Right lobe of liver (tissue), 6 donors: ENCODE results near the gene RRP15. TPM values are rescaled to one million over a fixed set of nuclear protein-coding genes. Genes with fewer than 3 reads are reported as not detected.

Experiments used
- ATAC-seq, 4 donors: fragments of 200-7000 bp; cut with Tn5 transposase; one replicate each; pipeline ENCODE4 v1.9.1; 2020; ENCODE audit warnings: mild to moderate bottlenecking in 4 of 4, moderate library complexity in 4 of 4
- DNase-seq, 3 donors: peaks; one replicate each; pipeline ENCODE4 v3.0.0-alpha.2; 2020
- H3K27ac ChIP-seq, 3 donors: fragments of 200-600 bp; one replicate each; pipeline ENCODE4 v1.8.0; 2022
- H3K27me3 ChIP-seq, 2 donors: fragments of 200-600 bp; one replicate each; pipeline ENCODE4 v1.8.0; 2022
- H3K36me3 ChIP-seq, 4 donors: fragments of 200-600 bp; sonication (generic) in 1 of 4; one replicate each; pipeline versions ENCODE4 v1.5.1 to v1.8.0; 2017 to 2022; ENCODE audit warnings: control low read depth in 1 of 4
- H3K4me1 ChIP-seq, 4 donors: fragments of 200-600 bp; sonication (generic) in 1 of 4; one replicate each; pipeline versions ENCODE4 v1.5.1 to v1.8.0; 2017 to 2022; ENCODE audit warnings: control low read depth in 1 of 4
- H3K4me3 ChIP-seq, 3 donors: fragments of 200-600 bp; one replicate each; pipeline ENCODE4 v1.8.0; 2022
- H3K9me3 ChIP-seq, 4 donors: fragments of 200-600 bp; sonication (generic) in 1 of 4; one replicate each; pipeline versions ENCODE4 v1.5.1 to v1.8.0; 2017 to 2022; ENCODE audit warnings: control low read depth in 1 of 4
- POLR2A ChIP-seq: fragments of 450-650 bp; IDR thresholded peaks from one replicate; pipeline ENCODE4 v1.6.1; 2017; ENCODE audit warnings: antibody characterized with exemption, mild to moderate bottlenecking
- WGBS: methylation state at CpG from one replicate; pipeline ENCODE4 v1.1.6; 2018; ENCODE audit warnings: low coverage, low lambda C conversion rate; ENCODE audit not compliant: insufficient coverage; ENCODE audit errors: missing lambda C conversion rate; 5-methylcytosine and 5-hydroxymethylcytosine counted together
- intact Hi-C, 2 donors: fragments of 100-400 bp; cut with DNase I; formaldehyde crosslinking; loops; one replicate each; pipeline versions ENCODE4 v1.11.2 to v1.14.1; 2022
- total RNA-seq, 6 experiments: library from RNA; depleted of rRNA in 2 of 6; stranded (reverse); fragments of >200 nt in 2 of 6; fragmentation: NEBNext Ultra II Directional in 3 of 6; extraction: Animal tissue kit (Norgen Biotek cat#: 25700) in 3 of 6; gene quantifications; one replicate each; pipeline versions ENCODE4 v1.1.0 to v1.2.4, GENCODE V29; 2016 to 2023
- TF ChIP-seq, protein P1 (sequence below), 4 donors: fragments of 200-600 bp in 3 of 4; fragments of 450-650 bp in 1 of 4; IDR thresholded peaks; one replicate each; pipeline versions ENCODE4 v1.5.1 to v1.8.0; 2016 to 2022; ENCODE audit warnings: antibody characterized with exemption in 4 of 4, mild to moderate bottlenecking in 2 of 4
- donor health status: DM: no; HTN: yes; CAD: no.
- donor health status: DM: no; HTN: no; CAD: no.
- donor health status: DM: no; HTN: no; CAD: no.
- donor health status: DM: no; HTN: yes; CAD: no.
- donor health status: DM: no; HTN: yes; CAD: no.

Gene RRP15
- total RNA-seq, 6 experiments from 2014 or later, result 2.6 to 10.0 (median 5.4) TPM

DNA sequence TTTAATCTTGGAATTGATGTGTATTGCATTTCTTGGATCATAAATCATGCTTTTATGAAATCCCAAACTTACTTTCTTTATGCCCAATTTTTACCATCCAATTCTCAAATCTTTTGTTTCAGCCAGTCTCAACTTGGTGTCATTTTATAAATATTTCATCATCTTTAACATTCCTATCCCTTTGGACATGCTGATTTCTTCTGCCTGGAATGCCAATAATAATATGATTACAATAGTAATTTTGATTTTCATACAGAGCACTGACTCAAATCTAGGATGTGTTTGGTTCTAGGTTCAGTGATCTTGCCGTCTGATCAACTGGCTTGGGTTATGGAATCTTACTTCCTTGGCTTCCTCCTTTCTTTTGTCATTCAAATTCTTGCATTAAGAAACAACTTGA is 12.8 kb downstream of the RRP15 start:
- 92% methylated on average over 1 of the region's 1 CpG for WGBS
- ATAC-seq, result no peak

GRCh38 chr1:218298398-218298797 is 13.3 kb downstream of the RRP15 start:
- Histone ChIP-seq H3K9me3 (no peaks in the 10 kb centered on the region), H3K36me3 (no peaks in the 10 kb centered on the region), H3K27me3 (no peaks in the 10 kb centered on the region), H3K27ac (no peak overlapping the region), H3K4me1 (no peaks in the 10 kb centered on the region), H3K4me3 (no peak overlapping the region)
- DNase-seq (no peak), ATAC-seq (no peak)
- intact Hi-C loops, result no loop called here
- 83% methylated on average over 4 of the region's 4 CpGs for WGBS
- TF ChIP-seq POLR2A, result no peak
- TF ChIP-seq, protein P1, sequence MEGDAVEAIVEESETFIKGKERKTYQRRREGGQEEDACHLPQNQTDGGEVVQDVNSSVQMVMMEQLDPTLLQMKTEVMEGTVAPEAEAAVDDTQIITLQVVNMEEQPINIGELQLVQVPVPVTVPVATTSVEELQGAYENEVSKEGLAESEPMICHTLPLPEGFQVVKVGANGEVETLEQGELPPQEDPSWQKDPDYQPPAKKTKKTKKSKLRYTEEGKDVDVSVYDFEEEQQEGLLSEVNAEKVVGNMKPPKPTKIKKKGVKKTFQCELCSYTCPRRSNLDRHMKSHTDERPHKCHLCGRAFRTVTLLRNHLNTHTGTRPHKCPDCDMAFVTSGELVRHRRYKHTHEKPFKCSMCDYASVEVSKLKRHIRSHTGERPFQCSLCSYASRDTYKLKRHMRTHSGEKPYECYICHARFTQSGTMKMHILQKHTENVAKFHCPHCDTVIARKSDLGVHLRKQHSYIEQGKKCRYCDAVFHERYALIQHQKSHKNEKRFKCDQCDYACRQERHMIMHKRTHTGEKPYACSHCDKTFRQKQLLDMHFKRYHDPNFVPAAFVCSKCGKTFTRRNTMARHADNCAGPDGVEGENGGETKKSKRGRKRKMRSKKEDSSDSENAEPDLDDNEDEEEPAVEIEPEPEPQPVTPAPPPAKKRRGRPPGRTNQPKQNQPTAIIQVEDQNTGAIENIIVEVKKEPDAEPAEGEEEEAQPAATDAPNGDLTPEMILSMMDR (IDR thresholded peaks at IDR 0.05), result no peak

More for the DNA sequence above, 12.8 kb downstream of the RRP15 start:
- Histone ChIP-seq H3K36me3 (no peaks in the 10 kb centered on the region), H3K27me3 (no peaks in the 10 kb centered on the region), H3K4me3 (no peak overlapping the region), H3K27ac (no peak overlapping the region), H3K9me3 (no peaks in the 10 kb centered on the region), H3K4me1 (no peaks in the 10 kb centered on the region)
- DNase-seq, result no peak
- TF ChIP-seq POLR2A, result no peak
- TF ChIP-seq, protein P1 (IDR thresholded peaks at IDR 0.05), result no peak
- intact Hi-C loops, result no loop called here

- H3K36me3 ChIP-seq, result no peaks in the 10 kb centered on the region
- no peaks in the 10 kb centered on the region for H3K4me1 ChIP-seq
- TF ChIP-seq POLR2A, result no peak
- TF ChIP-seq, protein P1 (IDR thresholded peaks at IDR 0.05), result peak; percentile 21 to 45 (median 39)
- H3K4me3 ChIP-seq, result no peak overlapping the region
- no peak for DNase-seq
- no peaks in the 10 kb centered on the region for H3K27me3 ChIP-seq
- no peak overlapping the region for H3K27ac ChIP-seq
- H3K9me3 ChIP-seq, result no peaks in the 10 kb centered on the region
- 76% methylated on average over 2 of the region's 2 CpGs for WGBS
- intact Hi-C loops, result no loop called here
- peak; percentile 36 to 56 (median 42) for ATAC-seq
Observed at GRCh38 chr1:218299416-218299815, 14.3 kb downstream of the RRP15 start.

DNA sequence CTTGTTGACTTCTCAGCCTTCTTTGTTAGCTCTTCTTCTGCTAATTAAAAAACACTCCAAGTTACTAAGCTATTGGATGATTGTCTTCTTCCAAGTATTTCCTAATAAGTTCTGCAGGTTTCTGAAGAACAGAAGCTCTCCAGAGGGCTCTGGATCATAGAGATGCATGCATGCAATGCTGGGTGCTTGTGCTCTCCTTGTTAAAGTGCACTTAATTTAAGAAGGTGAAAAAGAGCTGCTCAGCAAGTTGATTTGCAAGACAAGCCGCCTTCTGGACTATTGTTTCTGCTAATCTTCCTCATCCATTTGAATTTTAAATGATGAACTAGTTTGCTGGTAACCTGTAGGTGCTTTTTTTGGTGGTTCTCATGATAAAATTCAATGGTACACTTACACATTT is 16.1 kb downstream of the RRP15 start:
- WGBS, result 100% methylated on average over 1 of the region's 1 CpG
- Histone ChIP-seq H3K4me1 (no peaks in the 10 kb centered on the region), H3K9me3 (no peaks in the 10 kb centered on the region), H3K27me3 (no peaks in the 10 kb centered on the region), H3K36me3 (peaks cover 0 to 1% (median 0%) of the 10 kb centered on the region in 4 donors), H3K4me3 (no peak overlapping the region), H3K27ac (no peak overlapping the region)
- intact Hi-C loops, result no loop called here
- DNase-seq, result no peak
- no peak for ATAC-seq
- no peak for TF ChIP-seq POLR2A
- TF ChIP-seq, protein P1 (IDR thresholded peaks at IDR 0.05), result no peak

GRCh38 chr1:218302155-218302554 is 17.1 kb downstream of the RRP15 start:
- Histone ChIP-seq H3K4me3 (no peak overlapping the region), H3K27ac (no peak overlapping the region), H3K27me3 (no peaks in the 10 kb centered on the region), H3K4me1 (no peaks in the 10 kb centered on the region), H3K9me3 (no peaks in the 10 kb centered on the region), H3K36me3 (peaks cover 0 to 3% (median 0%) of the 10 kb centered on the region in 4 donors)
- TF ChIP-seq, protein P1 (IDR thresholded peaks at IDR 0.05), result no peak
- no peak for TF ChIP-seq POLR2A
- DNase-seq (no peak), ATAC-seq (no peak)
- 100% methylated on average over 3 of the region's 3 CpGs for WGBS
- intact Hi-C loops, result no loop called here
